ENCODE measurements around the gene TMEM186.

TMEM186 gene

DNA sequence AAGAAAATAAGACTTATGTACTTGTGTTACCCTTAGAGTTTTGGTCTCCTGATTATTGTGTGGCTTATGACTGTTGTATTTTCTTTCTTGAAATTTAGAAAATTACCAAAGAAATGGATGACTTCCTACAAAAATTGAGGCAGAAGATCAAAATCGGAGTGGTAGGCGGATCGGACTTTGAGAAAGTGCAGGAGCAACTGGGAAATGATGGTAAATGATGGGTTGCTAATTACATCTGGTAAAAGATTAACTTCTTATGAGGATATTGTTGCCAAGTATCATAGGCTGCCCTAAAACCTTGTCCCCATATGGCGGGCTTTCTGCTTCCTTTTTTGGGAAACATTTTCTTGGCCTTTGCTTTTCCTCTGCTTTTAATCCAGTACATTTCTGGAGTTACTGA is 4.3 kb upstream of the TMEM186 start:
- Histone ChIP-seq H3K4me3 (ENCODE audit: severe bottlenecking) (no peak overlapping the region), H3K36me3 (ENCODE audit: low read depth) (peaks cover 82% of the 10 kb centered on the region), H3K27me3 (ENCODE audit: insufficient read depth, poor library complexity, severe bottlenecking) (no peaks in the 10 kb centered on the region), H3K27ac (ENCODE audit: poor library complexity, severe bottlenecking) (no peak overlapping the region), H3K9me3 (ENCODE audit: severe bottlenecking) (no peaks in the 10 kb centered on the region), H3K4me1 (ENCODE audit: insufficient read depth, poor library complexity, severe bottlenecking) (peaks cover 10% of the 10 kb centered on the region)
- TF ChIP-seq, protein P1, sequence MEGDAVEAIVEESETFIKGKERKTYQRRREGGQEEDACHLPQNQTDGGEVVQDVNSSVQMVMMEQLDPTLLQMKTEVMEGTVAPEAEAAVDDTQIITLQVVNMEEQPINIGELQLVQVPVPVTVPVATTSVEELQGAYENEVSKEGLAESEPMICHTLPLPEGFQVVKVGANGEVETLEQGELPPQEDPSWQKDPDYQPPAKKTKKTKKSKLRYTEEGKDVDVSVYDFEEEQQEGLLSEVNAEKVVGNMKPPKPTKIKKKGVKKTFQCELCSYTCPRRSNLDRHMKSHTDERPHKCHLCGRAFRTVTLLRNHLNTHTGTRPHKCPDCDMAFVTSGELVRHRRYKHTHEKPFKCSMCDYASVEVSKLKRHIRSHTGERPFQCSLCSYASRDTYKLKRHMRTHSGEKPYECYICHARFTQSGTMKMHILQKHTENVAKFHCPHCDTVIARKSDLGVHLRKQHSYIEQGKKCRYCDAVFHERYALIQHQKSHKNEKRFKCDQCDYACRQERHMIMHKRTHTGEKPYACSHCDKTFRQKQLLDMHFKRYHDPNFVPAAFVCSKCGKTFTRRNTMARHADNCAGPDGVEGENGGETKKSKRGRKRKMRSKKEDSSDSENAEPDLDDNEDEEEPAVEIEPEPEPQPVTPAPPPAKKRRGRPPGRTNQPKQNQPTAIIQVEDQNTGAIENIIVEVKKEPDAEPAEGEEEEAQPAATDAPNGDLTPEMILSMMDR (IDR thresholded peaks at IDR 0.05; ENCODE audit: poor library complexity, severe bottlenecking) = no peak
- ATAC-seq (ENCODE audit: low read depth) (no peak), DNase-seq (ENCODE audit: low spot score) (no peak)

DNA sequence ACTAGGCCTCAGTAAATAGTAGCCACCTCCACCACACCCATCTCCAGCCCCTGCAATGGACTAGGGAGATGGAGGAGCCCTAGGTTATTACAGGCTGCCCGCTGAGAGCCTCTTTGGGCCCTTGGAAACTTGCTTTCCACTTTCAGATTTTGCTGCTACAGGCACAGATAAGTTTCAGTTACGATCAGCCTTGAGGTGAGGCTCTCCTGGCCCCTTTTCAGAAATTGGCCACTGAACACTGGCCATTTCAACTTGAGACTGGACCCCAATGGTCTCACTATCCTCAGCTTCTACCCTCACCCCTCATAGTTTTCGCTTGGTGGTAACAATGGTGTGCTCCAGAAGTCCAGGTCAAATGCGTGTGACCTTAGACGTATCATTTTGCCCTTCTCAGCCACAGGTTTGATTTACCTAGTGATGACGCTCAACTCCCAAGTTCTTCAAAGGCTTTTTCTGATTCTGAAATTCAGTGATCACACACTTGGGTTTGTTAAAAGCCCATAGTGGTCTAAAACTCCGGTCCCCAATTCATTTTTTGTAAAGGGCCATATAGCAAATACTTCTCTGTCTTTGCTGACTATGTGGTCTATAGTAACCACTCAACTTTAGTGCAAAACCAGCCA is 1.2 kb upstream of the TMEM186 start:
- peaks cover 52% of the 10 kb centered on the region for H3K36me3 ChIP-seq (ENCODE audit: low read depth)
- H3K4me1 ChIP-seq (ENCODE audit: insufficient read depth, poor library complexity, severe bottlenecking) = peaks cover 10% of the 10 kb centered on the region
- peak overlapping the region; percentile 90 for H3K4me3 ChIP-seq (ENCODE audit: severe bottlenecking)
- no peaks in the 10 kb centered on the region for H3K9me3 ChIP-seq (ENCODE audit: severe bottlenecking)
- H3K27ac ChIP-seq (ENCODE audit: poor library complexity, severe bottlenecking) = peak overlapping the region; percentile 67
- ATAC-seq (ENCODE audit: low read depth) = no peak
- no peak for DNase-seq (ENCODE audit: low spot score)
- H3K27me3 ChIP-seq (ENCODE audit: insufficient read depth, poor library complexity, severe bottlenecking) = no peaks in the 10 kb centered on the region
- TF ChIP-seq, protein P1 (IDR thresholded peaks at IDR 0.05; ENCODE audit: poor library complexity, severe bottlenecking) = no peak

DNA sequence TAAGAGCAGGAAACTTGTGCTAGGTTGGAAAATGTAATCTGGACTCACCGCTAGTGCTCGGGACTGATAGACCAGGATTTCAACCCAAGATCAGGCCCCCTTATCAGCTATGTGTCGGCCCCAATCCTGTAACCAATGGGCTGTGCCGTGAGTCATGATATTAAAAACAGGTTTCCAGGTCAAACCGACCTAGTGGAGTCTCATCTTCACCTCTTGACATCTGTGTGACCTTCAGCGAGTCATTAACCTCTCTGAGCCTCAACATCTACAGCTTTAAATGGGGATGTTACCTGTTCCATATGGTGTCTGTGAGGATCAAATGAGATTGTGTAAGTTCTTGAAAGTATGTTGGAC is 712 bp upstream of the TMEM186 start:
- no peaks in the 10 kb centered on the region for H3K27me3 ChIP-seq (ENCODE audit: insufficient read depth, poor library complexity, severe bottlenecking)
- H3K27ac ChIP-seq (ENCODE audit: poor library complexity, severe bottlenecking) = peak overlapping the region; percentile 67
- ATAC-seq (ENCODE audit: low read depth) (peak; percentile 13), DNase-seq (ENCODE audit: low spot score) (no peak)
- H3K4me3 ChIP-seq (ENCODE audit: severe bottlenecking) = peak overlapping the region; percentile 90
- no peaks in the 10 kb centered on the region for H3K9me3 ChIP-seq (ENCODE audit: severe bottlenecking)
- peaks cover 47% of the 10 kb centered on the region for H3K36me3 ChIP-seq (ENCODE audit: low read depth)
- TF ChIP-seq, protein P1 (IDR thresholded peaks at IDR 0.05; ENCODE audit: poor library complexity, severe bottlenecking) = no peak
- H3K4me1 ChIP-seq (ENCODE audit: insufficient read depth, poor library complexity, severe bottlenecking) = peaks cover 10% of the 10 kb centered on the region

DNA sequence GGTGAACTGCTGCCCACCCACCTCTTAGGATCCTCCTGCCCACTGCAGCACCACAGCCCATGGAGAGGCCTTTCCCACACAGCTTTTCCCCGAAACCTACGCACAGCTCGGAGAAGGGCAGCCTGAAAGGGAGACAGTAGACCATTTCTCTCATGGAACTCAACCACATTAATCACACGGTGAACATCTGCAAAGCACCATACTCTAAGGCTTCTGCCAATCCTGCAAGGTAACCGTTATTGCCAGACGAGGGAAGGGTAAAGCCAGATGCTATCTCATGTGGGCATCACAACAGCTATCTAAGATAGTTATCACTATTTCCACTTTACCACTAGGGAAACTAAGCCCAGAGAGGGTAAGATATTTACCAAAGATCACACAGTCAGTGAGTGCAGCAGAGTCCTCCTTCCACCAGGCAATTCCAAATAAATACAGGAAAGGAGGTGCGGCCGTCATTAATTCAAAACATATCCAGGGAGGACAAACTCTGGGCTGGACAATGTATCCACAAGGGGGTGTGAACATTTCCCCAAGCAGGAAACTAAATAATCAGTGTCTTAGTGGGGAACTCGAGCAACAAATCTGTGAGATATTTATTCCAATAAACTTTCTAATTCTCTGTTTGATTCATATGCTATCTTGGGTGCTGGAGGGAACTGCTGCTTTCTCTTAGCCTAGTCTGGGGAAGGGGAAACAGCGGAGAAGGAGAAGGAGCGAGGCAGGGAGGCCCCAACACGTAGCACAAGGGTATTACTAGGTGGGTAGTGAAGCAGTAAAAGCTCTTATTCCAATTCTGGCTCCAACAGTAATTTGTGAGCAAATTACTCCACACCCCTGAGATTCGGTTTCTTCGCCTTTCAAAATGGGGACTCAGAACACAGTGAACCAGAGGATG is 723 bp downstream of the TMEM186 start:
- Histone ChIP-seq H3K4me1 (ENCODE audit: insufficient read depth, poor library complexity, severe bottlenecking) (peaks cover 10% of the 10 kb centered on the region), H3K36me3 (ENCODE audit: low read depth) (peaks cover 33% of the 10 kb centered on the region), H3K27me3 (ENCODE audit: insufficient read depth, poor library complexity, severe bottlenecking) (no peaks in the 10 kb centered on the region), H3K4me3 (ENCODE audit: severe bottlenecking) (peak overlapping the region; percentile 90), H3K9me3 (ENCODE audit: severe bottlenecking) (no peaks in the 10 kb centered on the region), H3K27ac (ENCODE audit: poor library complexity, severe bottlenecking) (peak overlapping the region; percentile 67)
- DNase-seq (ENCODE audit: low spot score) (no peak), ATAC-seq (ENCODE audit: low read depth) (peak; percentile 2; the same call in 2 of the 3 replicates)
- TF ChIP-seq, protein P1 (IDR thresholded peaks at IDR 0.05; ENCODE audit: poor library complexity, severe bottlenecking) = peak; percentile 19
